GM12865 (cell line): ENCODE measurements around the gene C6orf15.

ENCODE experiments used
- DNase-seq: peaks from one replicate; pipeline ENCODE4 v3.0.0; 2010; ENCODE audit warnings: low read depth
- H3K4me3 ChIP-seq: 2 replicates; pipeline ENCODE4 v1.5.1; 2011; ENCODE audit warnings: mild to moderate bottlenecking, low read depth, low read length, control low read depth
- TF ChIP-seq, protein P1 (sequence below): IDR thresholded peaks from 2 replicates; pipeline ENCODE4 v1.5.1; 2011; ENCODE audit warnings: low read length, control low read depth, low read depth, inconsistent platforms; ENCODE audit not compliant: insufficient read depth; ENCODE audit errors: missing control alignments

The C6orf15 gene

DNA sequence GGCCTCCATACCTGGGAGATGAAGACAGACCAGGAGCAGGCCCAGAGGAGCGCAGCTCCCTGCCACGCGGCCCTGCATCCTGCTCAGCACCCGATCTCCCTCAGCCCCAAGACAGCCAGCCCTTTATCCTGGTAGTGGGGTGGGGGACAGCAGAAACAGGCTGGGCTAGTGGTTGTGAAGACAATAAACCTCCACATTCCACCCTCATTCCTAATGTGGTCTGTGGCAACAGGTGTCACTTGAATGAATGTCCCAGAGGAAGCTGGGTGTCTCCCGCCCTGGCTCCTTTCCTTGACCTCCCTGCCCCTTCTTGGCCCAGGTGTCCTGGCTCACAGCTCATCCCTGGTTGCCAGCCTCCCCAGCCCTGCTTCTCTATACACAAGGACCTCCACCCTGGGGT, at the start of gene C6orf15:
Gene C6orf15, minus strand, starts transcription at position 98 of the 400 bp plus-strand sequence. Its CDS starts 20 bp downstream, at position 78.
- H3K4me3 ChIP-seq: no peak within 1 kb of the TSS
- DNase-seq: no peak
- TF ChIP-seq, protein P1, sequence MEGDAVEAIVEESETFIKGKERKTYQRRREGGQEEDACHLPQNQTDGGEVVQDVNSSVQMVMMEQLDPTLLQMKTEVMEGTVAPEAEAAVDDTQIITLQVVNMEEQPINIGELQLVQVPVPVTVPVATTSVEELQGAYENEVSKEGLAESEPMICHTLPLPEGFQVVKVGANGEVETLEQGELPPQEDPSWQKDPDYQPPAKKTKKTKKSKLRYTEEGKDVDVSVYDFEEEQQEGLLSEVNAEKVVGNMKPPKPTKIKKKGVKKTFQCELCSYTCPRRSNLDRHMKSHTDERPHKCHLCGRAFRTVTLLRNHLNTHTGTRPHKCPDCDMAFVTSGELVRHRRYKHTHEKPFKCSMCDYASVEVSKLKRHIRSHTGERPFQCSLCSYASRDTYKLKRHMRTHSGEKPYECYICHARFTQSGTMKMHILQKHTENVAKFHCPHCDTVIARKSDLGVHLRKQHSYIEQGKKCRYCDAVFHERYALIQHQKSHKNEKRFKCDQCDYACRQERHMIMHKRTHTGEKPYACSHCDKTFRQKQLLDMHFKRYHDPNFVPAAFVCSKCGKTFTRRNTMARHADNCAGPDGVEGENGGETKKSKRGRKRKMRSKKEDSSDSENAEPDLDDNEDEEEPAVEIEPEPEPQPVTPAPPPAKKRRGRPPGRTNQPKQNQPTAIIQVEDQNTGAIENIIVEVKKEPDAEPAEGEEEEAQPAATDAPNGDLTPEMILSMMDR: no peak

DNA sequence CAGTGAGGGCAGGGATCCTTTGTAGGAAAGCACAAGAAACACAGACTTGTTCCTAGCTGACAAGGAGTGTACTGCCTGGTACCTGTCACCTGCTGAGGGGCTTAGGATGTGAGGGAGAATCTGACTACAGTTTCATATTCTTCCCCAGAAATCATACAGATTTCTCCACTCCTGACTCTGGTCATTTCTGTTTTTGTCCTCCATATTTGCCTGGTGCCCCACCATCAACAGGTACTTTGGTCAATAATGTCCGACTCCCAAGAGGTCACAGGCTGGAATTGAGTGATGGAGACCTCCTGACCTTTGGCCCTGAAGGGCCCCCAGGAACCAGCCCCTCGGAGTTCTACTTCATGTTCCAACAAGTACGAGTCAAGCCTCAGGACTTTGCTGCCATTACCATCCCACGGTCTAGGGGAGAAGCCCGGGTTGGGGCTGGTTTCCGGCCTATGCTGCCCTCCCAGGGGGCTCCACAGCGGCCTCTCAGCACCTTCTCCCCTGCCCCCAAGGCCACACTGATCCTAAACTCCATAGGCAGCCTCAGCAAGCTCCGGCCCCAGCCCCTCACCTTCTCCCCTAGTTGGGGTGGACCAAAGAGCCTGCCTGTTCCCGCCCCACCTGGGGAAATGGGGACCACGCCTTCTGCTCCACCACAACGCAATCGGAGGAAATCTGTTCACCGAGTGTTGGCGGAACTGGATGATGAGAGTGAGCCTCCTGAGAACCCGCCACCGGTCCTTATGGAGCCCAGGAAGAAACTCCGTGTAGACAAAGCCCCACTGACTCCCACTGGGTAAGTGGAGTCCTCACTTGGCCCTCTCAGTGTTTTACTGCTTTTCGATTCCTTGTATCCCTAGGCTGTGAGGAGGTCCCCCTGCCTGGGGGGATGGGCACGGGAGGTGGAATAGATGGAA, 49.1 kb upstream of the C6orf15 start:
- H3K4me3 ChIP-seq: no peak overlapping the region
- TF ChIP-seq, protein P1: no peak
- DNase-seq: no peak

DNA sequence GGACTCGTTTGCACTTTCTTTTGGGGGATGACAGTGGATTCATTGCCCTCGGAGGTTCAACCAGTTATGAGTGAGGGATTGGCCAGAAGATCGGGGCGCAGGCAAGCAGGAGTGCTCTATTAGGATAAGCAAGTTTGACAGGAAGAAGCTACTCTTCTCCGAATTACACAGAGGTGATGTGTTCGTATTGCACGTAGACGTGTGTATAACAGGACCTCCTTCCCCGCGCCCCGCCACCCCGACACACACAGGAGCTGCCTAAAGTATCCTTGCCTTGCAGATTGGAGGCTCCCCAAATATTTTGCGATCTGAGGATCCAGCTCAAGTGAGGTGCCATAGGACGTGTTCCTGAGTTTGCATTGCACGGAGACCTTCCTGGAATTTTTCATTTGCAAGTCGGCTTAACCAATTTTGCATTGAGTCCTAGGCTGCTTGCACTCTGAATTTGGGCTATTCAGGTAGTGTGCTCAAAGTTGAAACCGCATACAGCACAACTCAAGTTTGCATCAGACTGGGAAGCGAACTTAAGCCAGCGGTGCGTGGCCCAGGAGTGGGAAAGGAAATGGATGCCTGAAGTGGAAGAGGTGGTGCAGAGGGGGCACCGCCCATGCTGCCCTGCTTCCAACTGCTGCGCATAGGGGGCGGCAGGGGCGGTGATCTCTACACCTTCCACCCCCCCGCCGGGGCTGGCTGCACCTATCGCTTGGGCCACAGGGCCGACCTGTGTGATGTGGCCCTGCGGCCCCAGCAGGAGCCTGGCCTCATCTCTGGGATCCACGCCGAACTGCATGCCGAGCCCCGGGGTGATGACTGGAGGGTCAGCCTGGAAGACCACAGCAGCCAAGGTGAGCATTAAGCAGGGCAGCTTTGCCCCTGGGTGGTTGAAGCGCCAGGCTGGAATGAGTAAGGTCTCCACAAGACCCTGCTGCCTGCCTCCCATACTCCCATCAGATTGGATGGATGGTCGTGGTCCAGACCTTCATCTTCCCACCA, 46.8 kb upstream of the C6orf15 start:
- TF ChIP-seq, protein P1: no peak
- H3K4me3 ChIP-seq: peak overlapping the region; percentile 86
- DNase-seq: peak; percentile 63

DNA sequence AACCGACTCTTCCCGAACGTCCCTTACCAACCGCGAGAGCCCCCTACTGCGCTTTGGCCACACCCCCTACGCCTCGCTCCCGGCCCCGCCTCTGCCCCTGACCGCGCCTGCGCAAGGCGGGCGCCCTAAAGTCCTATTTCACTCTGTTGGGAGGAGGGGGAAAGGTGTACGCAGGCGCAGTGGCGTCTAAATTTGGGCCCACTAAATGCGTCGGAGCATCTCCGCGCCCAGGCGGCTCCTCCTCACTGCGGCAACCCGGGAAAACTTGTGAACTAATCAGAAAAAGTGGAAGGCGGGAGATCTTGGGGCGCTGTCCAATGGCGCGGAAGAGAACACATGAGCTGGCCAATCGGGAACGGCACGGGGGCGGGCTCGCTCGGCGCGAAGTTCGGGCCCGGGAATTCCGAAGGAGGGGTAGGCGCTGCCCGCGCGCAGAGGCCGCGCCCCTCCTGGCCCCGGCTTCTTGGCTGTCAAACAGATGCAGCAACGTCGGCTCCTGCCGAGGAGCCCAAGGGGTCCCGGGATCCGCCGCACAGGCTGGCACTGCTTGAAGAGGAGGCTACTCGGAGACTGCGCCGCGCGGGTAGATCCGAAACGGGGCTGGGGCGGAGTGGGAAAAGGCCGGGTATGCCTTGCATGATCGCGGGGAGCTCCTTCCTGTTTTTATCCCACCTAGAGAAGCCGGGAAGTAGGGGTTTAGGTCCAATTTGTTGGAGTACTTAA, 45.9 kb upstream of the C6orf15 start, which contains the start of gene TCF19:
Gene TCF19, plus strand, starts transcription at position 450 of the 723 bp plus-strand sequence. CDS start 881 bp downstream, outside the sequence.
- TF ChIP-seq, protein P1: no peak
- H3K4me3 ChIP-seq: peak within 1 kb of the TSS; percentile 86
- DNase-seq: peak; percentile 99

DNA sequence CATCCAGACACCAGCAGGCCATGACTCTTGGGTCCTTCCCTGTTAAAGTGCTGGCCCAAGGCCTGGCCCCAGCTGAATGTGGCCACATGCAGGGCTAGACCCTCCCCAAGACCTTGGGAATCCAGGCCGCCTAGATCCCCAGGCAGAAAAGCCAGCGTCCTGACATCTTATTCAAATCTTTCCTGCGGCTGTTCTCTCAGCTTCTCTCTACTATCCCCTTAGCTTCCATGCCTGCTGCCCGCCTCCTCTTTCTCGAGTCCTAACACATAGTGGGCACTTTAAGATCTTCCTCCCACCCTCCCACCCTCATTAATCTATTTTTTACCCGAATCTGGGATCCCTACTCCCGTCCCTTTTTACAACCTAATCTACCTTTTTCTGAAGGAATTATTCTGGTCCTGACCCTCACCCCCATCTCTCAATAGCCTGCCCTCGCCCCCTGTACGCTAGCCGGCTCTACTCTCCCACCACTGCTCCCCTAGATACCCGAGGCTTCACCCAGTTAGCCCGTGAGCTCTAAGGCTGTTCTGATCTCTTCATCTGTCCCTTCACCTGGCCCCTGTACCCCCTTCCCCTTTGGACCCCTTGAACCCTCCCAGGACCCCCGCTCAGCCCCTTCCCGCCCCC, 45.3 kb upstream of the C6orf15 start, which contains the start of gene CCHCR1:
Gene CCHCR1, minus strand, starts transcription at position 290 of the 627 bp plus-strand sequence. Its CDS starts 202 bp downstream, at position 88.
- no peak for DNase-seq
- TF ChIP-seq, protein P1: no peak
- peak within 1 kb of the TSS; percentile 86 for H3K4me3 ChIP-seq
